ENCODE data around the gene FOXN3.
A peak's percentile ranks its signal among the peaks of the same experiment; 100 is the strongest.

Gene FOXN3

GRCh38 chr14:89408907-89409700 is 7.9 kb downstream of the FOXN3 start:
- DNase-seq (ENCODE audit: low read depth, low spot score) = no peak

- no peak for DNase-seq (ENCODE audit: low read depth, low spot score)
Measured at GRCh38 chr14:89407856-89408255, 9.2 kb downstream of the FOXN3 start.

GRCh38 chr14:89406941-89407340 is 10.1 kb downstream of the FOXN3 start:
- no peak for DNase-seq (ENCODE audit: low read depth, low spot score)

- no peak for DNase-seq (ENCODE audit: low read depth, low spot score)
Measured at GRCh38 chr14:89406361-89406760, 10.7 kb downstream of the FOXN3 start.

- no peak for DNase-seq (ENCODE audit: low read depth, low spot score)
Measured at GRCh38 chr14:89405712-89406111, 11.3 kb downstream of the FOXN3 start.

GRCh38 chr14:89402363-89402762 is 14.7 kb downstream of the FOXN3 start:
- no peak for DNase-seq (ENCODE audit: low read depth, low spot score)

- DNase-seq (ENCODE audit: low read depth, low spot score) = no peak
Measured at GRCh38 chr14:89401761-89402160, 15.3 kb downstream of the FOXN3 start.

GRCh38 chr14:89401241-89401640 is 15.8 kb downstream of the FOXN3 start:
- DNase-seq (ENCODE audit: low read depth, low spot score) = no peak

- no peak for DNase-seq (ENCODE audit: low read depth, low spot score)
Measured at GRCh38 chr14:89400529-89400928, 16.5 kb downstream of the FOXN3 start.

- DNase-seq (ENCODE audit: low read depth, low spot score) = peak; percentile 47
Measured at GRCh38 chr14:89399594-89400068, 17.4 kb downstream of the FOXN3 start.

- no peak for DNase-seq (ENCODE audit: low read depth, low spot score)
Measured at GRCh38 chr14:89399157-89399556, 17.9 kb downstream of the FOXN3 start.

- DNase-seq (ENCODE audit: low read depth, low spot score) = no peak
Measured at GRCh38 chr14:89397569-89398230, 19.3 kb downstream of the FOXN3 start.

- DNase-seq (ENCODE audit: low read depth, low spot score) = no peak
Measured at GRCh38 chr14:89394972-89395371, 22.1 kb downstream of the FOXN3 start.

GRCh38 chr14:89393222-89393745 is 23.7 kb downstream of the FOXN3 start:
- no peak for DNase-seq (ENCODE audit: low read depth, low spot score)

- no peak for DNase-seq (ENCODE audit: low read depth, low spot score)
Measured at GRCh38 chr14:89392181-89392580, 24.9 kb downstream of the FOXN3 start.

GRCh38 chr14:89391556-89391955 is 25.5 kb downstream of the FOXN3 start:
- no peak for DNase-seq (ENCODE audit: low read depth, low spot score)

GRCh38 chr14:89391123-89391522 is 25.9 kb downstream of the FOXN3 start:
- no peak for DNase-seq (ENCODE audit: low read depth, low spot score)

- DNase-seq (ENCODE audit: low read depth, low spot score) = no peak
Measured at GRCh38 chr14:89388853-89389252, 28.2 kb downstream of the FOXN3 start.

GRCh38 chr14:89387922-89388685 is 28.9 kb downstream of the FOXN3 start:
- DNase-seq (ENCODE audit: low read depth, low spot score) = no peak

- DNase-seq (ENCODE audit: low read depth, low spot score) = no peak
Measured at GRCh38 chr14:89386212-89386886, 30.7 kb downstream of the FOXN3 start.

- DNase-seq (ENCODE audit: low read depth, low spot score) = no peak
Measured at GRCh38 chr14:89384636-89385035, 32.4 kb downstream of the FOXN3 start.

Measured in brain pericyte (primary cell).